ENCODE results near the gene KRTAP10-3. TPM values are rescaled to one million over a fixed set of nuclear protein-coding genes. Genes with fewer than 3 reads are reported as not detected.
A peak's percentile ranks its signal among the peaks of the same experiment; 100 is the strongest.

The KRTAP10-3 gene
- total and polyA plus RNA-seq, 7 donors: not detected

DNA sequence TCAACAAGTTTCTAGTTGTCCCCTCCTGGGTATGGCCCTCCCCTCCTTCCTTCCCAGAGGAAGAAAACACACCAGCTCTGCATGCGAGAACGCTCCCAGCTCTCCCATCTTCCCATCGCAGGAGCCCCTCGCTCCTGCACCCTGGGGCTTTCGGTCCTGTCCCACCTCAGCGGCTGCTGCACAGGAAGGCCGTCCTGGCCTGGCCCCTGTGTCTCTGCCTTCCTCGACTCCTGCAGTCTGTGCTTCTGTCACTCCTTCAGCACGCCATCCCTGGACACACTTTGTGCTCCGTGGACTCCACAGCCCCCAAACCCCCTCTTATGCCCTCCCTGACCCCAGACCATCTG, 41.8 kb downstream of the KRTAP10-3 start:
- H3K27me3 ChIP-seq (ENCODE audit: insufficient read depth in 3 of 3, low read length in 2 of 3): peaks cover 0 to 37% (median 12%) of the 10 kb centered on the region in 3 donors
- TF ChIP-seq, protein P1, sequence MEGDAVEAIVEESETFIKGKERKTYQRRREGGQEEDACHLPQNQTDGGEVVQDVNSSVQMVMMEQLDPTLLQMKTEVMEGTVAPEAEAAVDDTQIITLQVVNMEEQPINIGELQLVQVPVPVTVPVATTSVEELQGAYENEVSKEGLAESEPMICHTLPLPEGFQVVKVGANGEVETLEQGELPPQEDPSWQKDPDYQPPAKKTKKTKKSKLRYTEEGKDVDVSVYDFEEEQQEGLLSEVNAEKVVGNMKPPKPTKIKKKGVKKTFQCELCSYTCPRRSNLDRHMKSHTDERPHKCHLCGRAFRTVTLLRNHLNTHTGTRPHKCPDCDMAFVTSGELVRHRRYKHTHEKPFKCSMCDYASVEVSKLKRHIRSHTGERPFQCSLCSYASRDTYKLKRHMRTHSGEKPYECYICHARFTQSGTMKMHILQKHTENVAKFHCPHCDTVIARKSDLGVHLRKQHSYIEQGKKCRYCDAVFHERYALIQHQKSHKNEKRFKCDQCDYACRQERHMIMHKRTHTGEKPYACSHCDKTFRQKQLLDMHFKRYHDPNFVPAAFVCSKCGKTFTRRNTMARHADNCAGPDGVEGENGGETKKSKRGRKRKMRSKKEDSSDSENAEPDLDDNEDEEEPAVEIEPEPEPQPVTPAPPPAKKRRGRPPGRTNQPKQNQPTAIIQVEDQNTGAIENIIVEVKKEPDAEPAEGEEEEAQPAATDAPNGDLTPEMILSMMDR (IDR thresholded peaks at IDR 0.05): no peak
- ATAC-seq: no peak
- H3K36me3 ChIP-seq (ENCODE audit: insufficient read depth in 1 of 2, low read depth in 1 of 2): no peaks in the 10 kb centered on the region
- peak in 1 of 2 donors; percentile 12 for DNase-seq
- no peak overlapping the region for H3K27ac ChIP-seq
- H3K9me3 ChIP-seq: no peaks in the 10 kb centered on the region
- H3K4me3 ChIP-seq: no peak overlapping the region
- 76 to 79% (median 76%) methylated on average over 10 of the region's 10 CpGs for WGBS, 3 donors
- intact Hi-C loops (cut with DNase I): loop anchor here (10.0 kb wide), 2 partner anchors 278 to 418 kb away; no protein-coding TSS in a partner anchor
- H3K4me1 ChIP-seq: no peaks in the 10 kb centered on the region

DNA sequence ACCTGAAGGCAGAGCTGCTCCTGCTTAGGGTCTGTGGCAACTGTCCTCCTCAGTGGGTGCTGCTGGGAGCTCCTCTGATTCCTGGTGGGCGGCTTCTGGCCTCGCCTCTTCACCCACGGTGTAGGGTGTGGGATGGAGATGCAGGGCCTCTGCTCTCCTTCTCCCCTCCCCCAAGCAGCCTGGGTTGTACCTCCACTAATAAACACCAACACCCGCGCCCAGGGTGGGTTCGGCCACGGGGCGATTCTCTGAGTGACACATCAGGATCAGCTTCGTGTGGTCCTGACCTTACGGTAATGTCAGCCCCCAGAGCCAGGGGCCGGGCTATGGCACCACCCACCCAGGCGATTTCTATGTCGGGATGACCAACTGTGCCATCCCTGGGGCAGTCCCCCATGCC, 42.3 kb downstream of the KRTAP10-3 start:
- no peak overlapping the region for H3K27ac ChIP-seq
- H3K27me3 ChIP-seq (ENCODE audit: insufficient read depth in 3 of 3, low read length in 2 of 3): peaks cover 0 to 37% (median 12%) of the 10 kb centered on the region in 3 donors
- TF ChIP-seq, protein P1 (IDR thresholded peaks at IDR 0.05): no peak
- no peaks in the 10 kb centered on the region for H3K4me1 ChIP-seq
- intact Hi-C loops (cut with DNase I): loop anchor here (10.0 kb wide), 2 partner anchors 278 to 418 kb away; no protein-coding TSS in a partner anchor
- no peaks in the 10 kb centered on the region for H3K36me3 ChIP-seq (ENCODE audit: insufficient read depth in 1 of 2, low read depth in 1 of 2)
- H3K9me3 ChIP-seq: no peaks in the 10 kb centered on the region
- DNase-seq: peak in 1 of 2 donors; percentile 32
- WGBS, 3 donors: 77 to 84% (median 79%) methylated on average over 11 to 13 of the region's 13 CpGs
- ATAC-seq: no peak
- H3K4me3 ChIP-seq: no peak overlapping the region

DNA sequence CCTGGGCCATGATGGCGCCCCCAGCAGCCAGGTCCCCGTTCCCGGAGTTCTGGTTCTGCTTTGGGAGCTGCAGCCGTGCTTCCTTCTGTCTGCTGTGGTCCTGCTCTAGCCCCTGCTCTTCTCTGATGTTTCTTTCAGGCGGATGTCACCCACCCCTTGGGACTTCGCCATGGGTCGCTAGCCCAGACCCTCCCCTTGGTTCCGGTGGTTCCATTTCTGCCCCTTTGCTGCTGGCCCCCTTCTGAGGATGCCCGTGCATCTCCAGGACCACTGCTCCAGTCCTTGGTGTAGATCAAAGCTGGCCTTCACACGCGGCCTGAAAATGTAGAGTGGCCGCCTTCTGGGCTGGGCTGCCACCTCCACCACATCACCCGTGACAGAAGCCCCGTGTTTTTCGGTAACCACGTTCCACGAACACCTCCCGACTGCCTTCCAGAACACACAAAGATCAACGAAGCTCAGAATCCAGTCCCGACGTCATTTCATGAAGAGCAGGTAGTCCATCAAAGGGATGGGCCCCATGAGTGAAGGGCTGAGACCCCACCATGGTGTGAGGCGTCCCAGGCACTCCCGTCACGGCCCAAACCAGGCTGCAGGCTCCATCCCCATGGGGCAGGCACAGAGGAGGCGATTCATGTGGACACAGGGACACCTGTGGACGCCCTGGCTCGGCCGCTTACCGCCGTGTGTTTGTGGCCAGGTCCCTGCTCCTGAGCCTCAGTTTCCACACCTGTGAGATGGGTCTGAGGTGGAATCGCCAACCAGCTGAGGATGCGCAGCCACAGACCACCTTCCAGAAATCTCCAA, 43.0 kb downstream of the KRTAP10-3 start:
- 80 to 85% (median 81%) methylated on average over 32 of the region's 32 CpGs for whole genome bisulfite sequencing, 3 donors
- peak in 1 of 2 donors; percentile 29 for DNase-seq
- intact Hi-C loops (cut with DNase I): loop anchor here (10.0 kb wide), 2 partner anchors 279 to 419 kb away; no protein-coding TSS in a partner anchor
- no peak for ATAC-seq
- H3K9me3 ChIP-seq: no peaks in the 10 kb centered on the region
- peaks cover 0 to 37% (median 11%) of the 10 kb centered on the region in 3 donors for H3K27me3 ChIP-seq (ENCODE audit: insufficient read depth in 3 of 3, low read length in 2 of 3)
- H3K36me3 ChIP-seq (ENCODE audit: insufficient read depth in 1 of 2, low read depth in 1 of 2): no peaks in the 10 kb centered on the region
- TF ChIP-seq, protein P1 (IDR thresholded peaks at IDR 0.05): no peak
- H3K4me1 ChIP-seq: no peaks in the 10 kb centered on the region
- no peak overlapping the region for H3K4me3 ChIP-seq
- no peak overlapping the region for H3K27ac ChIP-seq

DNA sequence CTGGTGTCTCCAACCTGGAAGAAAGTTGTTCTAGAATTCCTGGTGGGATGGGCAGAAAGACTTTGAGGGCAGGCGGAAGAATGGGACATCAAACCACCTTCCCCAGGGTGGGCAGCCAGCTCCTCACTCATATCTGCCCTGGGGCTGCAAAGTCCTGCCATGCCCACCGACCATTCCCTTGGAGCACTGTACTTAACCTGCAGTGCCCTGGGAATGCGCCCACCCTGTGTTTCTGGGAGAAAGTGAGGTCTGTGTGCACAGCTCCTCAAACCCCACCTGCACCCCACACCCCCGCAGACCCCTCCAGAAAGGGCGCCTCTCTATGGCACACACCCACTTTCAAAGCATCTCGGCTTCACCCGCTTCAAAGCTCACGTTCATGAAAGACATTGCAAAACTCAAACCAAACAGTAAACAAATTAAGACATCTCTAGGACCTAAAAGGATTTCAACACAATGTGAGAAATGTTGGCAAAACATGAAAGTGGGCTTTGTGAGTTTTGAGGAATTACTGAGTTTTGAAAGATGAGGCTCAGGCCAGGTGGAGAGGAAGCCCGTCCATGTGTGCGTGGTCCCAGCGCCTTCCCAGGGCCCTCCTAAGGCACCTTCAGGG, 43.7 kb downstream of the KRTAP10-3 start:
- Histone ChIP-seq H3K9me3 (no peaks in the 10 kb centered on the region), H3K36me3 (ENCODE audit: insufficient read depth in 1 of 2, low read depth in 1 of 2) (no peaks in the 10 kb centered on the region), H3K4me1 (no peaks in the 10 kb centered on the region), H3K27me3 (ENCODE audit: insufficient read depth in 3 of 3, low read length in 2 of 3) (peaks cover 0 to 44% (median 9%) of the 10 kb centered on the region in 3 donors), H3K27ac (no peak overlapping the region), H3K4me3 (no peak overlapping the region)
- no peak for ATAC-seq
- TF ChIP-seq, protein P1 (IDR thresholded peaks at IDR 0.05): no peak
- WGBS, 3 donors: 74 to 83% (median 79%) methylated on average over 11 of the region's 11 CpGs
- peak in 1 of 2 donors; percentile 39 for DNase-seq
- intact Hi-C loops (cut with DNase I): loop anchor here (5.0 to 10.0 kb wide), 3 partner anchors 280 to 420 kb away; no protein-coding TSS in a partner anchor

All from psoas muscle (tissue), 8 donors.